GM12874 (cell line): ENCODE measurements around the gene ULK4.

Experiments used
- TF ChIP-seq, protein P1 (sequence below): IDR thresholded peaks from 2 replicates; pipeline ENCODE4 v1.5.1; 2011; ENCODE audit warnings: low read depth, mild to moderate bottlenecking, control low read depth, low read length, moderate library complexity; ENCODE audit not compliant: insufficient read depth

Gene ULK4

DNA sequence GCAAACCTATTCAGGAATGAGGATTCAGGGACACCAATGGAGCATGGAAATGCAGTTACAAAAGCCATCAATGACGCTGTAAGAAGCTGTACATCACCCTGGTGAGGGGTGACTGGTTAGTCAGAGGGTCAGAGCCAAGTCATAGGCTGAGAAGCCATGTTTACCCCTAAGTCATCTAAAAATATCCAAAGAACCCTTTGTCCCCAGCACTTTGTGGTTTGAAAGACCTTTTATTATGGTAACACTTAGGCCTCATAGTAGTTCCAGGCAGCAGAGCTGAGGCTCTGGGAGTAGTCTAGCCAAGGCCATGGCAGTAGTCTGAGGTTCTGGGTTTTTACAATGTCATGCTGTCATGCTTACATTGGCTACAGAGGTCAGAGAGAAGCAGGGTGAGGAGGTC, 631.4 kb downstream of the ULK4 start:
- TF ChIP-seq, protein P1, sequence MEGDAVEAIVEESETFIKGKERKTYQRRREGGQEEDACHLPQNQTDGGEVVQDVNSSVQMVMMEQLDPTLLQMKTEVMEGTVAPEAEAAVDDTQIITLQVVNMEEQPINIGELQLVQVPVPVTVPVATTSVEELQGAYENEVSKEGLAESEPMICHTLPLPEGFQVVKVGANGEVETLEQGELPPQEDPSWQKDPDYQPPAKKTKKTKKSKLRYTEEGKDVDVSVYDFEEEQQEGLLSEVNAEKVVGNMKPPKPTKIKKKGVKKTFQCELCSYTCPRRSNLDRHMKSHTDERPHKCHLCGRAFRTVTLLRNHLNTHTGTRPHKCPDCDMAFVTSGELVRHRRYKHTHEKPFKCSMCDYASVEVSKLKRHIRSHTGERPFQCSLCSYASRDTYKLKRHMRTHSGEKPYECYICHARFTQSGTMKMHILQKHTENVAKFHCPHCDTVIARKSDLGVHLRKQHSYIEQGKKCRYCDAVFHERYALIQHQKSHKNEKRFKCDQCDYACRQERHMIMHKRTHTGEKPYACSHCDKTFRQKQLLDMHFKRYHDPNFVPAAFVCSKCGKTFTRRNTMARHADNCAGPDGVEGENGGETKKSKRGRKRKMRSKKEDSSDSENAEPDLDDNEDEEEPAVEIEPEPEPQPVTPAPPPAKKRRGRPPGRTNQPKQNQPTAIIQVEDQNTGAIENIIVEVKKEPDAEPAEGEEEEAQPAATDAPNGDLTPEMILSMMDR = no peak

DNA sequence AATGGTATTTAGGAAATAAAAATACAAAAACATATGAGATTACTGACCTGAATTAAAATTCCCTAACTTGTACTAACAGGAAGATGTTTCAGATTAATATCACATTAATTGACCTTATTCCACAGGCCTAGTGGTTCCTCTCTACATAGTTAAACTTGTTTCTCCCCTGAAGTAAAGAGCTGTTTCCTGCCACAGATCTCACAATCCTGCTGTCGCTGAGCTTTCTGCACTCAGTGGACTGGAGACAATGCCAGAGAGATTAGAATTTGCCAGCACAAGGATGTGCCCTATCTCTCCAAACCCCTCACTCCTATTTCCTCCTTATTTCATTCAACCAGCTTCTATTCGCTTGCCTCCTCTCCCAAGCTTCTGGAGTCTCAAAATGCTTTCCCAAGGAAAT, 632.0 kb downstream of the ULK4 start:
- TF ChIP-seq, protein P1 = no peak

DNA sequence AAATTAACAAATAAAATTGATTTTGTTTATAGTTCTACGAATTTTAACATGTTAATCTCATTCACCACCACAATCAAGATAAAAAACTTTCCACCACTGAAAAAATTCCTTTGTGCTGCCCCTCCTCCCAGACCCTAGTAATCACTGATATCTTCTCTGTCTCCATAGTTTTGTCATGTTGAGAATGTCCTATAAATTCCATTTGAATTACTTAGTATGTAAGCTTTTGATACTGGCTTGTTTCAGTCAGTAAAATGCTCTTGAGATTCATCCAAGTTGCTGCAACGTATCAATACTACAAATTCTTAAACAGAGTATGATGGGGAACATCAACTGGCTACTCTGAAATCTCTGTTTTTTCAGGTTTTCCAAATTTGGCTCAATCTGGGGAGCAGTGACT, 633.0 kb downstream of the ULK4 start:
- TF ChIP-seq, protein P1 = no peak

DNA sequence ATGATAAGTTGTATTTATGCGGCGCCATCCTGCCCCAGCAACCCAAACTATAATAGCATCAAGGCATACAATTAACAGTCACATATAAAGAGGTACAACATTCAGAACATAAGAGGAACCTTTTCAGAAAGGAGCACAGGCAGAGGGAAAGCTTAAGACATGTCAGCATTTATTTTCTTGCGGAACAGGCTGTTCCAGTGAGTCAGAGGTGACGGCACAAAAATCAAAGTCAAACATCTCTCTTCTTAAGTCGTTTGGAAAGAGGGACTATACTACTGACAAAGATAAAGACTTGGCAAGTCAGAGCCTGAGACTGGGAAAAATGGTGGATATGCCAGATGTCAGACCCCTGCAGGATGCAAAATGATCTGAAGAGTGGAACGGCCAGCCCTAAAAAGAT, 634.2 kb downstream of the ULK4 start:
- TF ChIP-seq, protein P1 = no peak

DNA sequence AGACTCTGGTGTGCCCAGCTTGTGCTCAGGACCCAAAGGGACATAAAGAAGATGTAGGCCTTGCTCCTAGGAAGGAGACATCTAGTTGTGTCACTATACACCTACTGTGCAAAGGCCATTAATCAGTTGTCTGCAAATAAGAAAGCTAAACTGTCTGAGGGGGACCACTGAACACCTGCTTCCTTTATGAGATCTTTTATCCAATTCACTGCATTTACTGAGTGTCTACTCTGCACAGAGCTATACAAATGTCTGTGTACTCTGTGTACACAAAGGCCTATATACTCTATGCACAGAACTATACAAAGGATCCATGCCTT, 637.8 kb downstream of the ULK4 start:
- TF ChIP-seq, protein P1 = no peak

DNA sequence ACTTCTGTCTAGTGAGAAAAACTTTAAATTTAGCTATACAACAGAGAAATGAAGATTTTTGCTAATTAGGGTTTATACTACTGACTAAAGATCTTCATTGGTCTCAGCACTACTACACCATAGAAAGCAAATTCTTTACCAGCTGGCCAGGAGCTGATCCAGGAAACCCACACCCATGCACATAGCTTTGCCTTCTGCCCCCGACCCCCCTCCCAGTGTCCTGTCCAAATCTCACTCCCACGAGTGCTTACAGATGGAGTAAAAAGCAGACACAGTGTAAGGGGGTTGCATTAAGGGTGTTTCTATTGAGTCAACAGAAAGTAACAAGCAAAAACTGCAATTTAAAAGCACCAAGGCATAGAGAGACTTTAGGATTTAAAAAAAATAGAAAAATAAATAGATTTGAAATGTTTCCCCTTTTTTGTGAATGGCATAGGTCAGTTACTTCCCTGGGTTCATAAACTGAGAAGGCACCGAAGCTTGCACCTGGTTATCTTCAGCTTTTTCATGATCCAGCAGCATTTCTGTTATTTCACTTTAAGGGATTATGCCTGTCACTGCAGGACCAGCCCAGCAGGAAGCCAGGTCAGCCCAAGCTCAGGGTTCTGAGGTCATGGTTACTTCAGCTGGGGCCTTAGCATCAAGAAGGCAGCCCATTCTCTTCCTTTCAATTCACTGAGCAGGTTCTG, 638.3 kb downstream of the ULK4 start:
- TF ChIP-seq, protein P1 = no peak

DNA sequence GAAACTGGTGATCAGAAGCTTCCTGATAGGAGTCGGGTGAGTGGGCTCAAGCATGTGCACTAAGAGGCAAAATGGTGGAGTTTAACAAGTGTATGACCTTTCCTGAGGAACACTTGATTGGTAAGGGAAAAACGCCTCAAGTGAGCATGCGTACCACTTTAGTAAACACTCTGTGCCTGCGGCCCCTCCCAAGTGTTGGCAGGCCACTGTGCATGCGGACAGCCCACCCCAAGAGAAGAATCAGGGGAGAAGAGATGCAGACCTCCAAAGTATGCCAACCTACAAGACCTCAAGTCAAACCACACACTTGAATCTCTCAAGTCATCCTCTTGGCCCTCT, 640.3 kb downstream of the ULK4 start:
- TF ChIP-seq, protein P1 = no peak
